Chondrocyte (in vitro differentiated cells): Measurements from ENCODE around the gene NAV1. TPM values are rescaled to one million over a fixed set of nuclear protein-coding genes. Genes with fewer than 3 reads are reported as not detected.
A peak's percentile ranks its signal among the peaks of the same experiment; 100 is the strongest.

ENCODE experiments used
- DNase-seq: peaks from one replicate; pipeline ENCODE4 v3.0.0; 2021; ENCODE audit warnings: mixed read lengths, low spot score
- H3K27ac Mint-ChIP-seq: one replicate; pipeline ENCODE4 v1.8.0; 2021; ENCODE audit warnings: mild to moderate bottlenecking, moderate library complexity, mixed read lengths; ENCODE audit not compliant: unreplicated experiment
- H3K27me3 Mint-ChIP-seq: 2 replicates; pipeline ENCODE4 v1.8.0; 2021; ENCODE audit warnings: low read depth, mixed read lengths
- H3K36me3 Mint-ChIP-seq: 2 replicates; pipeline ENCODE4 v1.8.0; 2021; ENCODE audit warnings: low read depth, mixed read lengths
- H3K4me1 Mint-ChIP-seq: 2 replicates; pipeline ENCODE4 v1.8.0; 2021; ENCODE audit warnings: low read depth, mild to moderate bottlenecking, mixed read lengths
- H3K4me3 Mint-ChIP-seq: one replicate; pipeline ENCODE4 v1.8.0; 2021; ENCODE audit warnings: mild to moderate bottlenecking, moderate library complexity, mixed read lengths; ENCODE audit not compliant: unreplicated experiment
- H3K9me3 Mint-ChIP-seq: 2 replicates; pipeline ENCODE4 v1.8.0; 2021; ENCODE audit warnings: low read depth, mixed read lengths
- CTCF ChIP-seq: fragments of 200-600 bp; sonication (generic); IDR thresholded peaks from 2 replicates; pipeline ENCODE4 v1.5.0; 2021; ENCODE audit warnings: antibody characterized with exemption, mild to moderate bottlenecking, moderate library complexity
- total RNA-seq: library from RNA; stranded (reverse); gene quantifications from 3 replicates; pipeline ENCODE4 v1.2.1, GENCODE V29; 2021

The NAV1 gene
- total RNA-seq, 1 donor from 2014 or later: 201 TPM

DNA sequence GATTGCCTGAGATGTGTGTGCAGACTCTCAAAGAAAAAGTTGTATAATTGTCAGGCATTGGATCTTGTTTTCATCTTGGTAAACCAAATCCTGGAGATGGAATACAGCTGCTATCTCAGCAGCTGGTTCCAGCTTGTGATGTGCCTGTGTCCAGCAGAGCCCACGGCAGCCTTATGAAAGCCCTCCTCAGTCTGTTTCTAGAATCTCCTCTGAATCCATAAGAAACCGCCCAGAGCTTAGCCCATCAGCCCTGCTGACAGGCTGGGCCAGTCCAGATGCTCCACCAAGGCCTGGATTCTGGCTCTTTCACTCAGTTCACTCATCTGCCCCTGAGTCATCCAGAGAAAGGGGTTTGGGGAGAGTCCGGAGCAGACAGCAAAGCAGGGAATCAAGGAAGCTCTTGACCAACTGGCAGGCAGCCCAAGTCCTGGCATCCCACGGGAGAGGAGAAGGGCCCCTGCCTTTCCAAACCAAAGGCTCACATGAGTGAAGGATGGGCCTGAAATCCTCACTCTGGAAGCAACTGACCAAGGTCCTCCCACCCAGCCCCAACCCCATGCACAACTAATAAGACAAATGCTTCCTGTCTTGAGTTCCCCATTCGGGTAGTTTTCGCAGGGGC is 45.7 kb downstream of the NAV1 start:
- no peaks in the 10 kb centered on the region for H3K9me3 Mint-ChIP-seq
- no peak for TF ChIP-seq CTCF
- H3K36me3 Mint-ChIP-seq: peaks cover 5% of the 10 kb centered on the region
- no peak overlapping the region for H3K4me3 Mint-ChIP-seq
- no peak for DNase-seq
- peak overlapping the region; percentile 90 for H3K27ac Mint-ChIP-seq
- H3K4me1 Mint-ChIP-seq: peaks cover 61% of the 10 kb centered on the region
- H3K27me3 Mint-ChIP-seq: no peaks in the 10 kb centered on the region

GRCh38 chr1:201585093-201585483 is 46.2 kb downstream of the NAV1 start:
- Mint-ChIP-seq H3K4me3 (no peak overlapping the region), H3K4me1 (peaks cover 59% of the 10 kb centered on the region), H3K27ac (peak overlapping the region; percentile 90), H3K36me3 (peaks cover 5% of the 10 kb centered on the region), H3K27me3 (no peaks in the 10 kb centered on the region), H3K9me3 (no peaks in the 10 kb centered on the region)
- DNase-seq: no peak
- no peak for TF ChIP-seq CTCF

DNA sequence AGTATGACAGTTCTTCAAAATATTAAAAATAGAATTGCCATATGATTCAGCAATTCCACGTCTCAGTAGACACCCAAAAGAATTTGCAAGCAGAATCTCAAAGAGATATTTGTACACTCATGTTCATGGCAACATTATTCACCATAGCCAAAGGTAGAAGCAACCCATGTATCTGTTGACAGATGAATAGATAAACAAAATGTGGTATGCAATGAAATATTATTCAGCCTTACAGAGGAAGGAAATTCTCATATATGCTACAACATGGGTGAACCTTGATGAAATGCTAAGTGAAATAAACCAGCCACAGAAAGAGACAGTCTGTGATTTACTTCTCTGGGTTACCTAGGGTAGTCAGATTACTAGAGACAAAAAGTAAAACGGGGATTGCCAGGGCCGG is 47.0 kb downstream of the NAV1 start:
- H3K4me1 Mint-ChIP-seq: peaks cover 56% of the 10 kb centered on the region
- no peak for DNase-seq
- H3K36me3 Mint-ChIP-seq: peaks cover 11% of the 10 kb centered on the region
- no peak for TF ChIP-seq CTCF
- H3K27me3 Mint-ChIP-seq: no peaks in the 10 kb centered on the region
- H3K27ac Mint-ChIP-seq: peak overlapping the region; percentile 90
- no peak overlapping the region for H3K4me3 Mint-ChIP-seq
- H3K9me3 Mint-ChIP-seq: no peaks in the 10 kb centered on the region

- H3K36me3 Mint-ChIP-seq: peaks cover 15% of the 10 kb centered on the region
- no peaks in the 10 kb centered on the region for H3K9me3 Mint-ChIP-seq
- no peak overlapping the region for H3K27ac Mint-ChIP-seq
- H3K27me3 Mint-ChIP-seq: no peaks in the 10 kb centered on the region
- no peak for DNase-seq
- no peak overlapping the region for H3K4me3 Mint-ChIP-seq
- peaks cover 54% of the 10 kb centered on the region for H3K4me1 Mint-ChIP-seq
- no peak for TF ChIP-seq CTCF
These were observed 47.9 kb downstream of the NAV1 start for GRCh38 chr1:201586806-201587205.

DNA sequence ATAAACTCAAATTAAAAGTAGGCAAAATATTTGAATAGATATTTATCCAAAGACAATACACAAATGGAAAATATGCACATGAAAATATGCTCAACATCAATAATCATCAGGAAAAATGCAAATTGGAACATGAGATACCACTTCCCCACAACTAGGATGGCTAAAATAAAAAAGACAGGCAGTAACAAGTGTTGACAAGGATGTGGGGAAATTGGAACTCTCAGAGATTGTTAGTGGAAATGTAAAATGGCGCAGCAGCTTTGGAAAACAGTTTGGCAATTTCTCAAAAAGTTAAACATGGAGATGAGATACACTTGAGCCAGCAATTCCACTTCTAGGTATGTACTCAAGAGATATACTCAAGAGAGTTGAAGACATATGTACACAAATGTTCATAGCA is 48.8 kb downstream of the NAV1 start:
- TF ChIP-seq CTCF: no peak
- H3K4me3 Mint-ChIP-seq: no peak overlapping the region
- H3K27ac Mint-ChIP-seq: no peak overlapping the region
- no peak for DNase-seq
- peaks cover 53% of the 10 kb centered on the region for H3K4me1 Mint-ChIP-seq
- H3K9me3 Mint-ChIP-seq: no peaks in the 10 kb centered on the region
- no peaks in the 10 kb centered on the region for H3K27me3 Mint-ChIP-seq
- H3K36me3 Mint-ChIP-seq: peaks cover 15% of the 10 kb centered on the region

Other genes starting within 250 kb of the NAV1 start
- gene TNNT2, start 161.4 kb upstream of the NAV1 start, total RNA-seq: 20.3 to 21.6 TPM (median 21.2 TPM) in 3 replicates
- gene LAD1, start 139.8 kb upstream of the NAV1 start, total RNA-seq: 0.17 to 0.34 TPM in 2 of 3 replicates, not detected in the other
- gene TNNI1, start 117.4 kb upstream of the NAV1 start, total RNA-seq: 8.0 to 10.0 TPM (median 8.8 TPM) in 3 replicates
- gene PHLDA3, start 69.9 kb upstream of the NAV1 start, total RNA-seq: 111 to 120 TPM (median 115 TPM) in 3 replicates
- 1.3 to 7.1 TPM (median 5.9 TPM) in 3 replicates for gene CSRP1, start 32.0 kb upstream of the NAV1 start, total RNA-seq